SK-N-MC (cell line): ENCODE results near the gene YTHDF1.

Experiments used
- EZH2 ChIP-seq: fragments of 200-600 bp; sonication (generic); IDR thresholded peaks from one replicate; pipeline ENCODE4 v1.6.1; 2017; ENCODE audit warnings: antibody characterized with exemption
- POLR2AphosphoS5 ChIP-seq: IDR thresholded peaks from 2 replicates; pipeline ENCODE4 v1.6.1; 2012; ENCODE audit warnings: mild to moderate bottlenecking, low read depth, low read length, borderline replicate concordance

- no peak for TF ChIP-seq EZH2
- TF ChIP-seq POLR2AphosphoS5, result no peak
Measured at GRCh38 chr20:63163596-63164483, 52.1 kb downstream of the YTHDF1 start.
